Superior temporal gyrus (tissue), 1 donor: ENCODE data around the gene RPS3.

Experiments used
- DNase-seq: peaks from one replicate; pipeline ENCODE4 v3.0.0-alpha.2; 2016; ENCODE audit errors: extremely low spot score

The RPS3 gene

DNA sequence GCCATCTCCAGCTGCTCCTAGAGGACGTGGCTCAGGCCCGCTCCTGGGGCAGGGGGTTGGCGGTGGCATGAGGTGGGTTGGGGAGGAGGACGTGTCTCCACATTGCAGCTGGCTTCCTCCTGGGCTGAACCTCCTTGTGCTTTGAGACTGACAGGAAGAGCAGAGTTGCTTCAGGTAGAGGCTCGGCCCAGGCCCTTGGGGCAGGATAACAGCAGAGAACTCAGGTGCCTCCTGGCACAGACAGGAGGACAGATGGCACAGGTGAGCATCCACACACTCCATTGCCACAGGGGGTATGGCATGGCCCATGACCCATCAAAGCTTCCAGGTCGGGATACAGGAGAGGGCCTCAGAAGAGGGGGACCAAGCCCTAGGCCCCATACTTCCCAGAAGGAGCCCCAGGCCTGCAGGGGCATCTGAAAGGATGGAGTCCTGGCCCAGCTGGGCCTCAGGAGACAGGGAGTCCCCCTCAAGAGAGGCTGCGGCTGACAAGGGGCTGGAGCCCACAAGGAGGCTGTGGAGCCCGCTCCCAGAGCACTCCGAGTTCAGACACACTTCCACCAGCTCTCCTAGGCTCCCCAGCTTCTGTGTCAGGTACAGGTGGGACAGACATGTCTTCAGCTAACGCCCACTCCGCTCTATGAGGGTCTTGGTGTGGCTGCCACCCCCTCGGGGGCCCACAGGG is 35.7 kb downstream of the RPS3 start:
- DNase-seq: no peak

DNA sequence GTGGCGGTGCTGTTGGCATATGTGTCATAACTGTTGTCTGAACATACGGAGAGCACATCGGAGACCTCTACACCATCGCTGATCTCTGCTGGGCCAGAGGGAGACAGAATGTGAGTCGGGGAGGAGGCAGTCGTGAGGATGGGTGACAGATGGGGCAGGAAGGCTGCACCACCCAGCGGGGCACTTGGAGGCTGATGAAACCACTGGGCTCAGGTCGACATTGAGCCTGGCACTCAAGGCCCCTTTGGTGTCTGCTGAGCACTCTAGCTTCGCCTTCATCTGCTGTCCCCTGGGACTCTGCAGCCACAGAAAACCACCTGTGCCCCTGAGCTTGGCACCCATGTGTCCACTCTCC is 36.2 kb downstream of the RPS3 start:
- DNase-seq: no peak

DNA sequence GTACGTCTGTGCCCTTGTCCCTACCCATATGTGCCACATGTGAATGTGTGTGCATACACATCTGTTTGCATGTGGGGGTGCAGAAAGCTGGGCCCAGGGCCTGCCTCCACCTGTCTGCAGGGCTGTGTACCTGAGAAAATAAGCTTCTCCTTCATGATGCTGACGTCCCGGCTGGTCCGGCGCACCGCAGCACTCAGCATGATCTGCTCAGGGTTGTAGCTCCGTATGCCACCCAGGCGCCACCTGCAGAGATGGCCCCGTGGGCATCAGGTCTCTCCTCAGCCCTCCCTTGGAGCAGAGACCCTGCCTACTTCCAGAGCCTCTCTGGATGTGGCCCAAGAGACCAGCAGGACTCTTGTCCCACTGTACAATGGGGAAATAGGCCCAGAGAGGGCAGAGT is 37.5 kb downstream of the RPS3 start:
- no peak for DNase-seq

DNA sequence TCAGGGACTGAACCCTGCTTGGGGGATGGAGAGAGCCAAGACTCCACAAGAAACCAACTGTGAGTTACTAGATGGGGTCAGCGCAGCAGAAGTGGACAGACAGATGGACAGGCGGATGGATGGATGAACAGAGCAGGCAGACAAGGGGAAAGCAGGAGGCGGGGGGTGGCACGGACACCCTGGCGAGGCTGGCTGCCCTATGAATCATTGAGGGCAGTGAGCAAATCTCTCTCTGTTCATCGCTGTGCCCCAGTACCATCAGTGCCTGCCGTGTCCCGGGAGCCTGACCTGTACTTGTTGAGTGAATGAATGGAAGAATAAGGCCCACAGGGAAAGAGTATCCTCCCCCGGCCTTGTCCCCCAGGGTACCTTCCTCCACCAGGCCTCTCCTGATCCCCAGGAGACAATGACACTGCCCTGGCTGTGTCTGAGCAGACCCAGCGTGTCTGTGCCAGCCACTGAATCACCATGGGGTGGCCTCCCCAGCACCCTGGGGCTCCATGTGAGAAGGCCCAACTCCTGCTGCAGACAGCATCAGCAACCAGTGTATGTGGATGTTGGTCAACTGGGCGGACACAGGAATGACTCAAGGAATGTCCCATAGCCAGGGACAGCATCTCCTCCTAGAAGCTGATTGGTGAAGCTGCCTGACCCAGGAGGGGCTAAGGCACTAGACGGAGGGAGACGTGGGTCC is 38.8 kb downstream of the RPS3 start:
- no peak for DNase-seq

DNA sequence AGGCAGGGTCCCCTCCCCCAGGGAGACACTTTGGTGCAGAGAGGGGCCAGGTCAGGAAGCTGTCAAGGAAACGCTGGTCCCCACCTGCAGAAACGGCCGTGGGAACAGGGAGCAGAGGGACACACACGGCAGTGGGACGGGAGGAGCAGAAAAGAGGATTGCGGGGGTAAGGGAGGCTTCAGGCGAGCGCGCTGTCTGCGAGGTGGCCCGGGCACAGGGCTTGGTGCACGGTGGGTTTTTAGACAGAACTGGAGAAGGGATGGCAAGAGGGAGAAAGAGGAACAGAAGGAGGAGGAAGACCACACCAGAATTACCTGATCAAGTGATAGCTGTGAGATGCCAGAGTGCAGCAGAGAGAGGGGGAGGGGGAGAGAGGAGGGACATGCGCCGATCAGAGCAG is 39.7 kb downstream of the RPS3 start:
- DNase-seq: no peak

DNA sequence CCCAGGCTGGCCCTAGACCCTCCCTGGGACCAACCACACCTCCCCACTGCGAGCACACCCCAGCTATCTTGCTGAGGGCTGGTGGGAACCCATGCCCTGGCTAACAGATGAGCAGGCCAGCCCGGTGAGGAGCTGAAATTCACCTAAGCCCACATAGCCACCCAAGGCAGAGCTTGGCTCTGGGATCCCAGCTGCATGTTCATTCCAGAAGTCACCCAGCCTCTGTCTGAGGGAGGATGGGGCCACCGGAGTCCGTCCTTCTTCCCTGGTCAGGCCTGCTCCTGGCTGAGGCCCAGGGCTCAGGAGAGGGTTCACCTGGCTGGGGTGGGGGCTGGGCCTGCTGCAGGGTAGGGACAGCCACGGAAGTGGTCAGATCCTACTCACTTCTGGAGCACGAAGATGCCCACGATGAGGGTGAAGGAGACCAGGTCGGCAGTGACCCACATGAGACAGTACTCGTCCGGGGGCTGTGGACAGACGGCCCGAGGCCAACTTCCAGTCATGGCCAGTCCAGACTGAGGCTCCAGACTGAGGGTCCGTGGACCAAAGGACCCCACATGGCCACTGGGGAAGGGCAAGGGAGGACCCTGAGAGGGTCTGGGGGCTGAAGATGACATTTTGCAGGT is 40.3 kb downstream of the RPS3 start:
- no peak for DNase-seq

DNA sequence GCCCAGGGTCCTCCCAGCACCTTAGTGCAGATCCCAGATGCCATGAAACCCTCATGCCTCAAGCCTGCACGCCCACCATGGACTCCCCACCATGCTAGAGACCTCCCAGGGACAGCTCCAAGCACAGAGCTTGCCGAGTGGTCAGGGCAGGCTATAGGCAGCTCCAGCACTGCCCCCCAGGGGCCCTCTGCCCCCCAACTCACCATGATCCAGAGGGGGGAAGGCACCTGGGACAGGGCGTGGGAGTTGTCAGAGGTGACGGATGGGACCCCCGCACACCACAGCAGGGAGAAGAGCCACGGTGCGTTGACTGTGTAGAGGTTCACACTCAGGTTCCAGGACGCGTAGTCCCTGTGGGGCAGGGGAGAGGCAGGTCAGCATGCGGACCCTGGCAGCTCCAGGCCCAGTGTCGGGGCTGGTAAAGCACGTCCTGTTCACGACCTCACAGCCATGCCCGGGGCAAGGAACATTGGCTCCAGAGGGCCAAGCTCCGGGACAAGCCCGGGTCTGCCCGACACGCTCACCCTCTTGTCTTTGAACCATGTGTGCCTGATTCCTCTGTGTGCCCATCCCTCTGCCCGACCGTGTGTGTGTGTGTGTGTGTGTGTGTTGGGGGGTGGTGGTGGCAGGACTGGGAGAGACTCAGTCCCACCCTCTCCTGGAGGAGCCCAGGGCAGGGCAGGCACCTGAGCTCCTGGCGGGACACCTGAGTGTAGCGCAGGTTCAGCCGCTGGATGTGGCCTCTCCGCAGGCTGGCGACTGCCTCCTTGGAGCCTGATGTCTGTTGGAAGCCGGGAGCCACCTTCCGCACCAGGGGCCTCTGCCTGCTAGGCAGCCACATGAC is 41.9 kb downstream of the RPS3 start:
- no peak for DNase-seq

DNA sequence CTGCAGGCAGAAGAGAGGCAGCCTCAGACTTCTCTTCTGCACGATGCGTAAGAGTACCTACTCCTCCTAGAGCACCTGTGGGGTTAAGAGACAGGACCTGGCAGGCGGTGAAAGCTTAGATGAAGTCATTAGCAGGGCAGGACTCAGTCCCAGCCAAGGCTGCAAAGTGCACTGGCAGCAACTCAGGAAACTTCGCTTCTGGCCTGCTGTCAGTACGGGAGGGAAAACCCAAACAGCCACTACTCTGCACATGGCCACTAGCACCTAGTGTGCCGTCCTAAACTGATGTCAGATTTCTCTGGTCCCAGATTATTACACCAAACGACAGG is 42.5 kb downstream of the RPS3 start:
- no peak for DNase-seq

DNA sequence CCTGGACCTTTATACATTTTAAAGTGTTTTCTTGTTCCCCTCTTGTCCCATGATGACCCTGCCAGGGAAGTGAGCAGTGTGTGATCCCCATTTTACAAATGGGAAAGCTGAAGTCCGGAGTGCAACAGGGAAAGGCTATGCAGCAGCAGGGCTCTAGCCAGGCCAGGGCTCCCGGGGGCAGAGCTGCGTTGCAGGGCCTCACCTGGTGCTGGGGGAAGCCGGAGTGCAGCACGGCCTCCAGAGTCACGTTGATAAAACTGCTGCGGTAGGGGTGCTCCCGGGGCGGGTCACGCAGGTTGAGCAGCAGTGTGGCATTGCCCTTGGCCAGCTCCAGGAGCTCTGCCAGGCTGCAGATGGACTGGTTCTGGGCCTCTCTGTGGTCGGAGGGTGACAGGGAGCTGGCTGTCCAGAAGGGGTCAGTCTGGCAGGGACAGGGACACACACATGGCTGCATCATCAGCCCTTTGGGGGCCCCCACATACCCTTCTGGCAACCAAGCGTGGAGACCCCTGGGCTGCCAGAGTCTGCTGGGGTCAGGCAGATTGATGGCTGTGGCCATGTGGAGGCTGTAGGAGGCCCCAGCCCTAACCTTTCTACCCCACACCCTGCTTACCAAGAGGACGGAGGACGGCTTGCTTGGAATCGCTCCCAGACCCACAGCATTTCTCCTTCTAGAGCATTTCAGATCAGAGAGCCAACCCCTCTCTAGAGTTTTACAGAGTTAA is 43.0 kb downstream of the RPS3 start:
- no peak for DNase-seq

DNA sequence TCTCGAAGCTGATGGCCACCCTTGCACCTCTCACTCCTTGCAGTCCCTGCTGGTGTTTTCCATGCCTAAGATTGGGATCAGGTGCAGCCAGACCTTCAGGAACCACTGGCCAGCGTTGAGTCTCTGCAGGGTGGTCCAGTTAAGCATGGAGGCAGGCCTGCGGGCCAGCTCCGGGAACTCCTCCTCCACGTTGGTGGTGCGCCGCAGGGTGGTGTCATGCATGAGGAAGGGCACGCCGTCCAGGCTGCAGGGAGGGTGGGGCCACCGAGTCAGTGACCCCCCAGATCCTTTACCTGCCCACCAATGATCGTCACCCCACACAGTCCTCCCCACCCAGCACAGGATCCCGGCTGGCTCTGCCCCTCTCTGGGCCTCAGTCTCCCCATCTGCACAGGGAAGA is 43.7 kb downstream of the RPS3 start:
- DNase-seq: no peak

DNA sequence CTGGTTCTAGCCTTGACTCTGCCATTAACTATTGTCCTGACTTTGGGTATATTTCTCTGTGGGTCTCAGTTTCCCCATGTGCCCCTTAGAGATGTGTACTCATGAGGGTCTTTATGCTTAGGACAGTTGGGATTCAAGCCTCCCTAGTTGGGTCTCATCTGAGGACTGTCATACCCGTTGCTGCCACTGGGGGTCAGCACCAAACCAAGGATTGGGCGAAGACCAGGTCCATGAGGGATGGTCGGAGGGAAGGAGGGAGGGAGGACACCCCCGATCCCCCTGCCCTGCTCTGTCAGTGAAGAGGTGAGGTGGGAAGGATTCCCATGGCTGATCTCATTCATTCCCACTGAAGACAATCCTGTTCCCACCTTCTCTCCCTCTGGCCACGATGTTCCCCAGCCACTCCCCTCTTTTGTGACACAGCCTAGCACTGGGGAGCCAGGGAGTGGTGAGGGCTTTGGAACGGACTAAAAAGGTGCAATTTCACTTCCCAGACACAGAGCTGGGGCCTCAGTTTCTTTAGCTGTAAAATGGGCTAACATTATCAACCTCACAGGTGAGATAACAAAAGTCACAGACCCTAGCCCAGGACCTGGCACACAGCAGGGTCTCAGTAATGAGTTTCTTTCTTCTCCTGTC is 46.1 kb downstream of the RPS3 start:
- peak; percentile 89 for DNase-seq

DNA sequence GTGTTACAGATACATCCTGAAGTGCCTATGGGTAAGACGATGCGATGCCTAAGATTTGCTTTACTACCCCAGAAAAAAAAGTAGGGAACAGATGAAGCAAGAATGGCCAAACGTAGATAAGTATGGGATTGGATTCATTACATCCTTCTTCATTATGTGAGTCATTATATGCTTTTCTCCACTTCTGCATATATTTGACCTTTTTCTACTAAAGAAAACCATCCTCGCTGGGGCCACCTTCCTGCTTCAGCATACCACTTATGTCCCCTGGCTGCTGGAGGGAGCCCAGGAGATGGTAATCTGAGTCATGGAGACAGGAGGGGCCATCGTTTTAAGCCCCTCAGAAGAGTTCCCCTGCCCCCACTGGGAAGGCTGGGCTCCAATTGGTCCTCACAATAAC is 48.1 kb downstream of the RPS3 start:
- DNase-seq: no peak

DNA sequence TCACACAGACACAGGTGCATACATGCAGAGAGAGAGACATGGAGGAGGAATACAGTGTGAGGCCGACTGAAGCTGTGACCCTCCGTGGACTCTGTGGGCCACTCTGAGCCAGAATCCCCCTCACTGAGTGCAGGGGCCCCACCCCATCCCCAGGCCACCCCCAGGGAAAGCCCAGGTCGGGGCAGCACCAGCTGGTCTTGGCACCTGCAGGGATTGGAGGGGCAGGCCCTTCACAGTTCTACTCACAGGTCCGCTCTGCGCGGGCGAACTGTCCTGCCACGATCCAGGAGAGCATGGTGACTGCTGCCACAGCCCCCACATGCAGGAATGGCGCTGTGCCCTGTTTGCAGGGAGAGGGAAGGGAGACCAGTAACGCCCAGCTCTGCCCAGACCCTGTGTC is 50.0 kb downstream of the RPS3 start:
- no peak for DNase-seq

DNA sequence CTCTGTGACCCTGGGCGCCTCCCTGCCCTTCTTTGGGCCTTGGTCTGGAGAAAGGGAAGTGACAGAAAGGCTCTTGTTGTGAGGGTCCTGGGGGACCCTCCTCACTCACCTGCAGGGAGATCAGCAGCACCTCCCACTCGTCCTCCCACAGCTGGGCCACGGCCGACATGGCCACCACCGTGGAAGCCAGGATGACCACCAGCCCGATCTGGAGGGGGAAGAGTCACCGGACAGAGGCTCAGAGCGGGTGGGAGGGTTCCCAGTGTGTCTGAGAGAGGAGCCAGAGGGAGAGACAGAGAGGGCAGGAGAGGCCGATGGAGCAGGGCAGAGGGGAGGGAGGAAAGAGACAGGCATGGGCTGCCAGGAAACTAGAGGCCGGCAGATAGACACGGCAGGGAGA is 50.5 kb downstream of the RPS3 start:
- DNase-seq: no peak

DNA sequence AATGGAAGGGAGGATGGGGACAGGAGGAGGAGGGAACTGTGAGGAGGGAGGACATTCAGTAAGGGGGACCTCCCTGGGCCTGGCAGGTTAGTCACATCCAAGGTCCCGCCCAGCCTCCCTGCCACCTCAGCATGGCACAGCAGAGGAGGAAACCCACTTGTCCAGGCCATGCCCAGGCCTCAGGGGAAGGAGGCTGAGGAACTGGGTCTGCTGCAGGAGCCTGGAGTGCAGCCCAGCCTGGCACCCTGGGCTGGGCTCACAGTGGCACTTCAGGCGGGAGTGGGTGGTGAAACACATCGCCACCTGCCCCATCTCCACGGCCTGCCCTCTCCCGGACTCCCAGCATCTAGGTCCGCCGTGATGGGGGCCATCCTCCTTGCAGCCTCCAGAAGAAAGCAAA is 50.9 kb downstream of the RPS3 start:
- DNase-seq: no peak

DNA sequence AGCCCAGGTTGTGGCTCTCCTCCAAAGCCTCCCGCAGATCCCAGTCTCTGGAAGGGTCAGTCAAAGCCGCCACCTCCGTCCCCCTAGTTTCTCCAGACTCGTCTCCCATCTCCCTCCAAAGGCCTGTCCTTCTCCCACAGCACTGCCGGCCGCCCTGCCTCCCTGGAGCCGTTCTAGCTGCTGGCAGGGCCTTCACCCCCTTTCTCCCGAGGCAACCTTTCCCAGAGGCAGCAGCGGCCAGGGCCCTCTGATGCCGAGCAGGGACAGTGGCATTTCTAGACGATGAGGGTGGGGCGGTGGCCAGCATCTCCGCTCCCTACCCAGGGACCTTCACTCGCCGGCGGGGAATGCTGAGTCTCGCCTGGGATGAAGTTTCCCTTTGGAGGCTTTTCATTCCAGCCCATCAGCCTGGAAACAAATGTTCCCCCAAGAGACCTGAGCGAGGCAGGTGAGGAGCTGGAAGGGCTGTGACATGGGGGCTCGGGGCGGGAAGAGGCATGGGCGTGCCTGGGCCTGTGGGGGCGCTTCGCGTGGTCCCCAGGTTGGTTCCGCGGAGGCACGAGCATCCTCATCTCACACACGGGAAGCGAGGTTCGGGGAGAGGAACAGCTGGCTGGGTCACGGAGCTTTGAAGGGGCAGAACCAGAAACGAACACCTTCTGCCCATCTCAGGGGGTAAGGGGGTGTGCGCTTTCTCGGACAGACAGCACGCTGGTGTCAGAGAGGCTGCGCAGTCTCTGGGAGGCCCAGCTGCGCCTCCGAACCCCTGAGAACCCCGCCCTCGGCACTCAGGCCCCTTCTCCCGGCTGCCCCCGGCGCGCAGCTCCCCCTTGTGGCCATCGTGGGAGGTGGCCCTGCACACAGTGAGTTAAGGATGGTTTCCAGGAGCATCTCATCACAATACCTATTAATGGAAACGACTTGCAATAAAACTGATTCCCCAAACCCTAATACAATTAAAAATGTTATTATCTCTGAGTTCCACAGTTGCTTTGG is 51.8 kb downstream of the RPS3 start:
- DNase-seq: no peak

DNA sequence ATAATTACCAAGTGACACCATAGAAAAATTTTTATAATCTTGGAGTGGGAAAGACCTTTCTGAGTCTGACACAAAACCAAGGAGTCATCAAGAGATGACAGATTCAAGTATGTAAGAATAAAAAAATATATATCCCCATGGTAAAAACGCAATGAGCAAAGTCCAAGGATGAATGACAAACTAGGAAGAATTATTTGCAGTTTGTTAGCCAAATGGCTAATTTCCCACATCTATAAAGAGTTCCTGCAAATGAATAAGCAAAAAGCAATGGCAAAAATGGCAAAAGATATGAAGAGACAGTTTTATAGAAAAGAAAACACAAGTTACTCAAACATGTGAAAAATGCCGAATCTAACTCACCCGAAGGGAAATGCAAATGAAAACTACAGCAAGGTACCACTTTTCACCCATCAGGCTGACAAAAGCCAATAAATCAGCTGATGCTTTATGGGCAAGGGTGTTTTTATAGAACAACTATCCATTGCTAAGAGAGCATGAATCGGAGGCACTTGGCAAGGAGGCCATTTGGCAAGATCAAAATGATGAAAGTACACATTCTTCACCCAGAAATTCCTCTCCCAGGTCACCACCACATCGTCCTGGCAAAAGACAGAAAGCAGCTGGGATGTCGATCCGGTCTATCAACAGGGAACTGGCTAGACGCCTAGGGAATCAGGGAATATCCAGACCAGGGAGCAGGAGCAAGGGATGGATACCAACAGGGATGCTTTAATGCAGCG is 54.8 kb downstream of the RPS3 start:
- peak; percentile 18 for DNase-seq

DNA sequence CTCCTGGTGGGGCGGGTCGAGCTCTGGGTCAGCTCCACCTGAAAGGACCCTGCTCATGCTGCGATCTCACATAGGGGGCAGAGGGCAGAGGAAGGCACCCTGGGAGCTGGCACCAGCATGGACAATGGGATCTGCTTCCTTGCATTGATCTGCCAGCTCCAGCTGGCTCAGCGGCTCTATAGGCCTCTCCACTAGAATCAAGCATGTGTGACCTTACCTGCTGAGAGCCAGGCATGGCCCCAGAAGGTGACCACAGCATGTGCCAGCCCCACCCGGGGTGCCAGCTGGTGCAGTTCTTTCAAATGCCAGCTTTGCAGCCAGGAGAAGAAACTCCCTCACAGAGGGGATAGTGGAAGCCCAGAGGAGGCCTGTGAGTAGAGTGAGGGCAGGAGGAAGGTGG is 55.7 kb downstream of the RPS3 start:
- no peak for DNase-seq
